GM12865 (cell line): Measurements from ENCODE around the gene PHACTR4.

Experiments used
- DNase-seq: peaks from one replicate; pipeline ENCODE4 v3.0.0; 2010; ENCODE audit warnings: low read depth
- H3K4me3 ChIP-seq: 2 replicates; pipeline ENCODE4 v1.5.1; 2011; ENCODE audit warnings: mild to moderate bottlenecking, low read depth, low read length, control low read depth
- CTCF ChIP-seq: IDR thresholded peaks from 2 replicates; pipeline ENCODE4 v1.5.1; 2011; ENCODE audit warnings: low read length, control low read depth, low read depth, inconsistent platforms; ENCODE audit not compliant: insufficient read depth; ENCODE audit errors: missing control alignments

The PHACTR4 gene

GRCh38 chr1:28507247-28507645 is 137.7 kb downstream of the PHACTR4 start:
- peak overlapping the region; percentile 80 for H3K4me3 ChIP-seq
- TF ChIP-seq CTCF, result no peak
- DNase-seq, result peak; percentile 49

- no peak for TF ChIP-seq CTCF
- DNase-seq, result no peak
- H3K4me3 ChIP-seq, result peak overlapping the region; percentile 80
Measured at GRCh38 chr1:28507646-28508434, 138.3 kb downstream of the PHACTR4 start.

- H3K4me3 ChIP-seq, result peak overlapping the region; percentile 80
- no peak for TF ChIP-seq CTCF
- peak; percentile 28 for DNase-seq
Measured at GRCh38 chr1:28508435-28508754, 138.9 kb downstream of the PHACTR4 start.

- peak overlapping the region; percentile 80 for H3K4me3 ChIP-seq
- no peak for TF ChIP-seq CTCF
- DNase-seq, result no peak
Measured at GRCh38 chr1:28509705-28510272, 140.2 kb downstream of the PHACTR4 start.

GRCh38 chr1:28510273-28510969 is 140.9 kb downstream of the PHACTR4 start:
- peak; percentile 66 for DNase-seq
- peak overlapping the region; percentile 80 for H3K4me3 ChIP-seq
- TF ChIP-seq CTCF, result no peak

GRCh38 chr1:28510970-28511440 is 141.5 kb downstream of the PHACTR4 start:
- peak overlapping the region; percentile 80 for H3K4me3 ChIP-seq
- TF ChIP-seq CTCF, result no peak
- DNase-seq, result peak; percentile 84
